ENCODE results near the gene TRPM5. TPM values are rescaled to one million over a fixed set of nuclear protein-coding genes. Genes with fewer than 3 reads are reported as not detected.

TRPM5 gene, protein sequence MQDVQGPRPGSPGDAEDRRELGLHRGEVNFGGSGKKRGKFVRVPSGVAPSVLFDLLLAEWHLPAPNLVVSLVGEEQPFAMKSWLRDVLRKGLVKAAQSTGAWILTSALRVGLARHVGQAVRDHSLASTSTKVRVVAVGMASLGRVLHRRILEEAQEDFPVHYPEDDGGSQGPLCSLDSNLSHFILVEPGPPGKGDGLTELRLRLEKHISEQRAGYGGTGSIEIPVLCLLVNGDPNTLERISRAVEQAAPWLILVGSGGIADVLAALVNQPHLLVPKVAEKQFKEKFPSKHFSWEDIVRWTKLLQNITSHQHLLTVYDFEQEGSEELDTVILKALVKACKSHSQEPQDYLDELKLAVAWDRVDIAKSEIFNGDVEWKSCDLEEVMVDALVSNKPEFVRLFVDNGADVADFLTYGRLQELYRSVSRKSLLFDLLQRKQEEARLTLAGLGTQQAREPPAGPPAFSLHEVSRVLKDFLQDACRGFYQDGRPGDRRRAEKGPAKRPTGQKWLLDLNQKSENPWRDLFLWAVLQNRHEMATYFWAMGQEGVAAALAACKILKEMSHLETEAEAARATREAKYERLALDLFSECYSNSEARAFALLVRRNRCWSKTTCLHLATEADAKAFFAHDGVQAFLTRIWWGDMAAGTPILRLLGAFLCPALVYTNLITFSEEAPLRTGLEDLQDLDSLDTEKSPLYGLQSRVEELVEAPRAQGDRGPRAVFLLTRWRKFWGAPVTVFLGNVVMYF (N-terminal part only)
- total RNA-seq, result not detected in 2 replicates

DNA sequence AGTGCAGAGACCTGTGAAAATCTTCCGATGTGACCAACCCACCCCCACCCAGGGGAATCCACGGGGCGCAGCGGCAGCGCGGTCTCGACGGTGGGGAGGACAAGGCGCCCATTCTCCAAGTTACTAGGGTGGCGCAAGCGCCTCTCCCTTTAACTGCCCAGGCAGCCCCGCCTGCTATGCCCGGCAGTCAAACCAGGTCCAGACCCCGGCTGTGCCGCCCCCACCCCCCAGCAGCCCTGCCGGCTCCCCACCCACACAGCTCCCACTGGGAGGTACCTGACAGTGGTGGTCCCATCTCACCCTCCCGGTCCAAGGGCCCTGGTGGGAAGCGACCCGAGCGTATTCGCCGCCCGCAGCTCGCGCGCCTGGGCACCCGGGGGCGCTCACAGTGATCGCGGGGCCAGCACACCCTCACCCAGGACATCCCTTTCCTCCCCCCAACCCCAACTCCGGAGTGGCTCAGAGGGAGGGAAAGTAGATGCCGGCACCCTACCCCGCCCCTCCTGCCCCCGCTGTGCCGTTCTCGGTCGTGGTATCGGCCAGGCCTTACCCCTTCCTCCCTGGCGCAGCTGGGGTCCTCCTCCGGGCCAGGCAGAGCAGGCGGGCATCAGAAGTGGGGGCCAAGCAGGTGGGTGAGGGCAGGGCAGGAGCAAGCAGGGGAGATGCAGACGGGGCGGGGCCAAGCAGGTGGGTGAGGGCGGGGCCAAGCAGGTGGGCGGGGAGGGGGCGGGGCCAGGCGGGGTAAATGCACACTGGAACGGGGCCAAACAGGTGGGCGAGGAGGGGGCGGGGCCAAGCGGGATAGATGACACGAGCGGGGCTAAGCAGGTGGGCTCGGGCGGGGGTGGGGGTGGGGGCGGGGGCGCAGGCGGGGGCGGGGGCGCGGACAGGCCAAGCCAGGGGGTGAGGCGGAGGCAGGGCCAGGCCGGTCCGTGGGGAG, at the start of gene TRPM5:
TRPM5 (minus strand) TSS at position 634 of the 940 bp plus-strand sequence. CDS start 21,478 bp downstream, outside the sequence.

DNA sequence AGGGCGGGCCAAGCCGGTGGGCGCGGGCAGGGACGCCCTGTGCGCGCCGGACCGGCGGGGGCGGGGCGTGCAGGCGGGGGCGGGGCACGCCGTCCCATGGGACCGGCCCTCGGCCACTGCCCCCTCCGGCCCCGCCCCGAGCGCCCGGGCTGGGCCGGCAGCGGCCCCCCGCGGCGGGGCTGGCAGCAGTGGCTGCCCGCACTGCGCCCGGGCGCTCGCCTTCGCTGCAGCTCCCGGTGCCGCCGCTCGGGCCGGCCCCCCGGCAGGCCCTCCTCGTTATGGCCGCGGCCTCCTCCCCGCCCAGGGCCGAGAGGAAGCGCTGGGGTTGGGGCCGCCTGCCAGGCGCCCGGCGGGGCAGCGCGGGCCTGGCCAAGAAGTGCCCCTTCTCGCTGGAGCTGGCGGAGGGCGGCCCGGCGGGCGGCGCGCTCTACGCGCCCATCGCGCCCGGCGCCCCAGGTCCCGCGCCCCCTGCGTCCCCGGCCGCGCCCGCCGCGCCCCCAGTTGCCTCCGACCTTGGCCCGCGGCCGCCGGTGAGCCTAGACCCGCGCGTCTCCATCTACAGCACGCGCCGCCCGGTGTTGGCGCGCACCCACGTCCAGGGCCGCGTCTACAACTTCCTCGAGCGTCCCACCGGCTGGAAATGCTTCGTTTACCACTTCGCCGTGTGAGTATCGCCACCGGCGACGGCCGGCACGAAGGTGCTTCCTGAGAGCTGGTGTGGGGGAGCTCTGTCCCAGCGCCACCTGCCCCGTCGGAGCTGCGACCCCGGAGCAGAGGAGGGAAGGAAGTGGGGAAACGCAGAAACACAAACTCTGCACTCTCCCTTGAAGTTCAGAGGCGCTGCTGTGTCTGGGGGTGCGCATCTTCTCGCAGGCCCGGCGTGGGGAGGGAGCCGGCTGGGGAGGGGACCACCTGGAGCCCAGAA, 769 bp upstream of the TRPM5 start, which contains the start of gene KCNQ1:
KCNQ1 (plus strand) TSS at position 188 of the 925 bp plus-strand sequence; CDS start at position 279, 91 bp downstream.

DNA sequence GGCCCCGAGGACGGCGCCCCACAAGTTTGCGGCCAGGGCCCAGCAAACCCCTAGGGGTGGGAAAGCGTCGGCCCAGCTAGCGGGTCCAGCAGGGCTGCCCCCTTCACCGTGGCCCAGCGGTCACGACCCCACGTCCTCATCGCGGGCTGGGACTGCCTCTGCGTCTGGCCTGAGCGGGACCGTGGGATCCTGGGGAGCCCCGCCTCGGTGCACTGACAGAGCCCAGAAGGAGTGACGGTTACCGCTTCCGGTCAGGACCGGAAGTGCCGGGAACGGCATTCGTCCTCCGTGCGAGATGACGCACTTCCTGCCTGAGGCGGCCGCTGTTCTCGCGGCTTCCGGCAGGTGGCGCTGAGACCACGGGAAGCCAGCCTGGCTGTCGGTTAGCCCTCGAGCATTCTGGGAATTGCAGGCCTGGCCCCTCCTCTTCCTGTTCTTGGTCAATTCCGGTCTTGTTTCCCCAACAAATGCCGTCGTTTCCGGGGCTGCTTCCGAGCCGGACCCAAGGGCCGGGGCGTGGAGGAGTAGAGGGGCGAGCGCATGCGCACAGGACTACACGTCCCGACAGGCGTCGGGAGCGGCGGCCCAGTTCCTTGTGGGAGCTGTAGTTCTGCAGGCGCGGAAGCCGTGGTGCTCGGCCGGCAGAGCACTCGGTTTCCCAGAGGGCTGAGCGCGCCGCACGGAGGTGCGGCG, 44.1 kb downstream of the TRPM5 start, which contains the start of gene TSSC4:
TSSC4 (plus strand) TSS at position 682 of the 693 bp plus-strand sequence. CDS start 1,884 bp downstream, outside the sequence.

Other genes with a start within 250 kb of the TRPM5 start
- gene ASCL2, start 173.9 kb downstream of the TRPM5 start, total RNA-seq, result not detected in 2 replicates
- gene C11orf21, start 142.6 kb downstream of the TRPM5 start, total RNA-seq, result not detected in 2 replicates
- not detected in 2 replicates for gene TSPAN32, start 142.5 kb downstream of the TRPM5 start, total RNA-seq
- 148 and 282 TPM in 2 replicates for gene CD81, start 67.2 kb downstream of the TRPM5 start, total RNA-seq
- 73.1 and 73.2 TPM in 2 replicates for gene TSSC4, start 43.8 kb downstream of the TRPM5 start, total RNA-seq
- gene KCNQ1, start 494 bp upstream of the TRPM5 start, total RNA-seq, result 0.09 TPM in 1 of 2 replicates, not detected in the other